Brain microvascular endothelial cell (primary cell): Measurements from ENCODE around the gene DAPK1.

Experiments used
- DNase-seq: peaks from one replicate; pipeline ENCODE4 v3.0.0-alpha.2; 2020
- H3K27ac ChIP-seq: fragments of 250-450 bp; sonication (Bioruptor Pico); 2 replicates; pipeline ENCODE4 v1.5.1; 2020; ENCODE audit warnings: mild to moderate bottlenecking, moderate library complexity
- H3K27me3 ChIP-seq: fragments of 250-450 bp; sonication (Bioruptor Pico); replicated peaks from 2 replicates; pipeline ENCODE4 v1.5.1; 2020; ENCODE audit warnings: mild to moderate bottlenecking
- H3K36me3 ChIP-seq: fragments of 250-450 bp; sonication (Bioruptor Pico); replicated peaks from 2 replicates; pipeline ENCODE4 v1.5.1; 2020; ENCODE audit warnings: mild to moderate bottlenecking
- H3K4me3 ChIP-seq: 2 replicates; pipeline ENCODE4 v1.5.1; 2011; ENCODE audit warnings: low read depth, mild to moderate bottlenecking, control low read depth, low read length, moderate library complexity
- in situ Hi-C: cut with HindIII; loops from 2 replicates; pipeline ENCODE4 v1.10.0; 2017; ENCODE audit warnings: low sequenced_read_pairs, low pct_ligation_motif_present
- TF ChIP-seq, protein P1 (sequence below): IDR thresholded peaks from 2 replicates; pipeline ENCODE4 v1.5.1; 2011; ENCODE audit warnings: low read depth, mild to moderate bottlenecking, moderate library complexity, low read length, control low read depth, inconsistent platforms; ENCODE audit errors: missing control alignments

The DAPK1 gene

DNA sequence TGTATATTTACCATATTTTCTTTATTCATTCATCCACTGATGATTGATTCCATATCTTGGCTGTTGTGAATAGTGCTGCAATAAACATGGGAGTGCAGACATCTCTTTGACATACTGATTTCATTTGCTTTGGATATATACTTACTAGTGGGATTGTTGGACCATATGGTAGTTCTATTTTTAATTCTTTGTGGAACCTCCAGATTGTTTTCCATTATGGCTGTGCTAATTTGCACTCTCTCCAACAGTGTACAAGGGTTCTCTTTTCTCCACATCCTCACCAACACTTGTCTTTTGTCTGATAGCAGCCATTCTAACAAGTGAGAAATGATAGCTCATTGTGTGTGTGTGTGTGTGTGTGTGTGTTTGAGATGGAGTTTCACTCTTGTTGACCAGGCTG is 86.7 kb downstream of the DAPK1 start:
- in situ Hi-C loops, result no loop called here
- no peak for DNase-seq
- Histone ChIP-seq H3K27me3 (no peaks in the 10 kb centered on the region), H3K4me3 (no peak overlapping the region), H3K27ac (no peak overlapping the region), H3K36me3 (no peaks in the 10 kb centered on the region)
- TF ChIP-seq, protein P1, sequence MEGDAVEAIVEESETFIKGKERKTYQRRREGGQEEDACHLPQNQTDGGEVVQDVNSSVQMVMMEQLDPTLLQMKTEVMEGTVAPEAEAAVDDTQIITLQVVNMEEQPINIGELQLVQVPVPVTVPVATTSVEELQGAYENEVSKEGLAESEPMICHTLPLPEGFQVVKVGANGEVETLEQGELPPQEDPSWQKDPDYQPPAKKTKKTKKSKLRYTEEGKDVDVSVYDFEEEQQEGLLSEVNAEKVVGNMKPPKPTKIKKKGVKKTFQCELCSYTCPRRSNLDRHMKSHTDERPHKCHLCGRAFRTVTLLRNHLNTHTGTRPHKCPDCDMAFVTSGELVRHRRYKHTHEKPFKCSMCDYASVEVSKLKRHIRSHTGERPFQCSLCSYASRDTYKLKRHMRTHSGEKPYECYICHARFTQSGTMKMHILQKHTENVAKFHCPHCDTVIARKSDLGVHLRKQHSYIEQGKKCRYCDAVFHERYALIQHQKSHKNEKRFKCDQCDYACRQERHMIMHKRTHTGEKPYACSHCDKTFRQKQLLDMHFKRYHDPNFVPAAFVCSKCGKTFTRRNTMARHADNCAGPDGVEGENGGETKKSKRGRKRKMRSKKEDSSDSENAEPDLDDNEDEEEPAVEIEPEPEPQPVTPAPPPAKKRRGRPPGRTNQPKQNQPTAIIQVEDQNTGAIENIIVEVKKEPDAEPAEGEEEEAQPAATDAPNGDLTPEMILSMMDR, result no peak

DNA sequence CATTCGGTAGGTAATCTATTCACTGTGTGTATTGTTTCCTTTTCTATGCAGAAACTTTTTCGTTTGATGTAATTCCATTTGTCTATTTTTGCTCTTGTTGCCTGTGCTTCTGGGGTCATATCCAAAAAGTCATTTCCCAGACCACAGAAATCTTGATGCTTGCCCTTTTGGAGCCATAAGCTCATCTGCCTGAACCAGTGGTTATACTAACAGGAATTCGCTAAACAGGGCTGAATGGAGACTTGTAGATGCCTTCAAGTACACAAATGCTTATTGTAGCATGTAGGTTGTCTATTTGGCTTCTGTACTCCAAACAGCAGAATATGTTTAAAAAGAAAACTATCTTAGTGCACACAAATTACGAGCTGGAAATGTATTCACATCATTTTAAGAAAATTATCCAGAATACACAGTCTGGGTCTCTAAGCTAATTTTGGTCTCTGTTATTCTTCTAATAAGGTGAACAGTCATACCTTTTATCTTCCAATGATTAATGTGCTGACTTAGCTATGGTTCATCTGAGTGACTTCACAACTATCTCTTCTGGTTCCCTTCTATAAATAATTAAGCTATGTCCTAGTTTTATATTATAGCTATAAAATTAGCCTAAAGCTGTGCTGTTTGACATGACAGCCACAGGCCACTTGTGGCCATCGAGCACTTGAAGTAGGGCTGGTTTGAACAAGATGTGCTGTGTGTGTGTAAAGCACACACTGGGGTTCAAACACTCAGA is 87.6 kb downstream of the DAPK1 start:
- Histone ChIP-seq H3K27ac (no peak overlapping the region), H3K36me3 (no peaks in the 10 kb centered on the region), H3K27me3 (no peaks in the 10 kb centered on the region), H3K4me3 (no peak overlapping the region)
- DNase-seq, result no peak
- in situ Hi-C loops, result no loop called here
- TF ChIP-seq, protein P1, result no peak

DNA sequence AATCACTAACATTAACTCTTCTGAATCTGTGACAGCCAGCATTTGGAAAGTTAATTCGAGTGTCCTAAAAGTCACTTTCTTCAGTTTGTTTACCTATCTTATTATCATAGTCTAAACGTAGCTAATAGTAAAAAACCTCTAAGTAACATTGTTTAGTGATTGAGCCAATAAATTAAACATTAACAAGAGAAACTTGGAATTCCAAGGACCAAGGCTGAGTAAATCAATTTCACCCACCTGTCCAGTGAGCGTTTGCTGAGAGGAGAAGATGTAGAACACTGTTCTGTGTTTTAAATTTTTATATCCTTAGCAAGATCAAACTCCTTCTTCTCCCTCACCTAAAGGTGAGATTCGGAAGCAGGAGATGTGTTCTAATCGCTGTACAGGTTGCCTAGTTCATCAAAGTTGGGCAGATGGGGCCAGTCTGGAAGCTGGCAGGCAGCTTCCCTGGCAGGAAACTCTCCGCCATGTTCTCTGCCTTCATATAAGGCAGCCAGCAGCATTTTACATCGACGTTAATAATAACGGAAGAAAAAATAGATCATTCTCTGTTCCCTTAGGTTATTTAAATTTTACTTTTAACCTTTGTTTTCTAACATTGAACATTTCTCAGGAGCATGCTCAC is 89.2 kb downstream of the DAPK1 start:
- H3K27me3 ChIP-seq, result no peaks in the 10 kb centered on the region
- no peaks in the 10 kb centered on the region for H3K36me3 ChIP-seq
- no peak for DNase-seq
- no peak overlapping the region for H3K27ac ChIP-seq
- in situ Hi-C loops, result no loop called here
- no peak overlapping the region for H3K4me3 ChIP-seq
- TF ChIP-seq, protein P1, result no peak

DNA sequence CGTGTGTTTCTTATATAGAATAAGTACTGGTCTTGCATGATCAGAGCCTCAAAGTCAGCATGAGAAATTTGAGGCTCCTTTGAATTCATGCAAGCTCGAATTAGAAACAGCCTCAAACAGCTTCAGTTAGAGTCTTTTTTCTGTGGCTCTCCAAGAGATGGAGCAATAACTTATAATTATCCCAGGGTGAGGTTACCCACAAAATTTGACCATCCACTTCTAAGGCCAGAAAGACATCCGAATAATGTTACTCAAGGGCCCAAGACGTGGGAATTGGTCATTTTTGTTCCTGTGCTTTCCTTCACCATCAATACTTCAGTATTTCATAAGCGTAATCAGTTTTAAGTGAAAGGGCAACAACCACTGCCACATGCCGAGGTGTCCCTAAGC is 89.7 kb downstream of the DAPK1 start:
- DNase-seq, result no peak
- TF ChIP-seq, protein P1, result no peak
- H3K36me3 ChIP-seq, result no peaks in the 10 kb centered on the region
- no peak overlapping the region for H3K4me3 ChIP-seq
- in situ Hi-C loops, result no loop called here
- no peak overlapping the region for H3K27ac ChIP-seq
- no peaks in the 10 kb centered on the region for H3K27me3 ChIP-seq

DNA sequence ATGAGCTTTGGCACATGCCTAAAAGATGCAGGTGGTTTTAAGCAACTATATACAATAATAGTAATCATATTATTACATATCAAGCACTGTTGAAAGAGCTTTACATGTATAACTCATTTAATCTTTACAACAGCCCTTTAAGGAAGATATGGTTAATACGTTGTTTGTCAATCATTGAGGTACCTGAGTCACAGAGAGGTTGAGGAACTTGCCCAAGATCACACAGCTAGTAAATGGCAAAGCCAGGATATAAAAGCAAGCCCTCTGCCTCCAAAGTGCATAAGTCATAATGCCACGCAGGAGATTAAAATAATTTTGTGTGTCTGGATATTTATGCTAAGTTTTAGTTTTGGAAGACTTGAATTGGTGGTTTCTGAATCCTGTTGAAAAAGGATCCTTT is 90.2 kb downstream of the DAPK1 start:
- DNase-seq, result no peak
- no peaks in the 10 kb centered on the region for H3K27me3 ChIP-seq
- no peaks in the 10 kb centered on the region for H3K36me3 ChIP-seq
- no peak overlapping the region for H3K4me3 ChIP-seq
- in situ Hi-C loops, result no loop called here
- no peak overlapping the region for H3K27ac ChIP-seq
- TF ChIP-seq, protein P1, result no peak
